EH (cell line): ENCODE data around the gene ARHGEF40.

ENCODE experiments used
- DNase-seq: peaks from one replicate; pipeline ENCODE4 v3.0.0-alpha.2; 2015; ENCODE audit warnings: low read depth

Gene ARHGEF40

GRCh38 chr14:21121122-21121521, 51.0 kb downstream of the ARHGEF40 start:
- DNase-seq, result no peak

GRCh38 chr14:21123429-21123828, 53.3 kb downstream of the ARHGEF40 start:
- DNase-seq, result no peak

- DNase-seq, result no peak
Observed at GRCh38 chr14:21133901-21134300, 63.8 kb downstream of the ARHGEF40 start.

- DNase-seq, result peak; percentile 10
Observed at GRCh38 chr14:21136024-21136423, 65.9 kb downstream of the ARHGEF40 start.
